Fibroblast of gingiva (primary cell): ENCODE results near the gene ZNF280D.

Source experiments
- DNase-seq: peaks from one replicate; pipeline ENCODE4 v3.0.0-alpha.2; 2011; ENCODE audit warnings: low read depth

The ZNF280D gene

DNA sequence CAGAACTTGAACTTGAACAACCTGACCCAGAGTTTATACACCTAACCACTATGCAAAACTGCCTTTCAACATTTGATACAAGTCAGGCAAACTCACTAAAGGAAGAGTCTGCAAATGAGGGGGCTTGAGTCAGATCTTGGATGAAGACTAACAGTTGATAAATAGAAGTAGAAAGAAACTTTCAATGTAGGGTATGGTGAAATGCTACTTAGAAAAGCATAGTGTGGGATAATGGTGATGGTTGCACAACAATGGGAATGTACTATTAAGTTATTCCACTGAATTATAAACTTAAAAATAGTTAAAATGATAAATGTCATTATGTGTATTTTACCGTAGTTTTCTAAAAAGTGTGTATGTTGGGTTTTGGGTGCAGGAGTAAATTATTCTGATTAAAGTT is 19.7 kb upstream of the ZNF280D start:
- DNase-seq = peak; percentile 21

DNA sequence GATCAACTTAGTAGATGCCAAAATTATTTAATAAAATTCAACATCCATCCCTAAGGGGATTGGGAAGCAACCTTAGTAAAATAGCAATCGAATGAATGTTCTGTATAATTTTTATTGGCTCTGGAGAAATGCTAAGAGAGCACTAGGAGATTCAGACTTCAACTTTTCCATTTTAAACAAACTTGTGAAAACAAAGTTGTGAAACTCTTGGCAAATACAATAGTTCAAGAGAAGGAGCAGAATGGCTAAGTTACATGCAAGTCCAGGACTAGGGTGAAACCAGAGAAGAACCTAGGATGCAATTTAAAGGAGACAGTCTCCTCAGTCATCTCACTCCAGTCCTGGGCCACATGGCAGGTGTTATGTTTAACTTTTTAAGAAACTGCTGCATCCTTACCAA is 16.7 kb upstream of the ZNF280D start:
- DNase-seq = peak; percentile 92

DNA sequence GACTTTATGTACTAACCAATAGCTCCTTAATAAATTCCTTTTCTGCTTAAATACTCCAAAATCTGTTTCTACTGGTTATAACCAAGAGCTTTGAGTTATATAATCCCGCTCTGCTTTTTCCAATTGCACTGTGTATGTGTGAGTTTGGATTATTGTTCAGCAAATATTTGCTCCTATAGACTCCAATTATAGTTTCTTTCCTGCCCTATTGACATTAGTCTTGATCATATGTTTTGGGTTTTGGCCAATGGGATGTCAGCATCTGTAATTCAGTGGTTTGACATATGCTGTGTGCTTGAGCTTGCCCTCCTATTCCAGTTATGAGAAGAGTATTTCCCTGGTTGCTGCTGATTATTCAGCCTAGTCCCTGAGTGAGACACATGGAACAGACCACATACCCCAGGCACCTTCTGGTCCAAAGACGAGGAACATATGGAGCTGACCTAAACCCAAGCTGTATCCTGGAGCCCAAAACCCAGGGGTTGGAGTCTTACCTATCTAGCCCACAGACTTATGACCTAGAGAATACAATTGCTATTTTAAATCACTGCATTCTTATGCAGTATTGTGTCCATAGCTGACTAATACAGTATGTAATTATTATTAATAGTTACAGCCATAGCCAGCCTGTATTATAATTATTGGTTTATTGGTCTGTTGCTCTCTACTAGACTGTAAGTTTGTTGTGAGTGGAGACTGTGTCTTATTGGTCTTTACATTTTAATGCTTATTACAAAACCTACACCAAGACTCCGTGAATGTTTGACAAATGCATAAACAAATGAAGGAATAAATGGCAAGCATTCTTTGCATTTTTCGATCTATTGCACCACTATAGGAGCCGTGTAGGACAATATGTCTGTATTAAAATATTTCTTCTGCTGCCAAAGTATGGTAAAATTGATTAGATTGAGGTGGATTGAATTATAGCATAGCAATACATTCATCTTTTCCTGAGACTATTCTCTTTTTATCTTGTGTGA is 11.7 kb upstream of the ZNF280D start:
- no peak for DNase-seq

DNA sequence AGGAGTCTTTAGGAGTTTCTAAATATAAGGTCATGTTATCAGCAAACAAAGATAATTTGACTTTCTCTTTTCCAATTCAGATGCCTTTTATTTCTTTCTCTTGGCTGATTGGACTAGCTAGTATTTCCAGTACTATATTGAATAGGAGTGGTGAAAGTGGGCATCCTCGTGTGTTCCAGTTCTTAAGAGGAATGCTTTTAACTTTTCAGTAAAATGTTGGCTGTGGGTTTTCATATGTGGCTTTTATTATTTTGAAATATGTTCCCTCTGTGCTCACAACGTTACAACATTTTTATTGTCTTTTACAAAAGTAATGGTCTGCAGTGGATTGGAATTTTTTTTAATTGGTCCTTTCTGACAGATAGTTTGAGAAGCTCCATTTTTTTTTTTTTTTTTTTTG is 8.2 kb upstream of the ZNF280D start:
- peak; percentile 45 for DNase-seq

DNA sequence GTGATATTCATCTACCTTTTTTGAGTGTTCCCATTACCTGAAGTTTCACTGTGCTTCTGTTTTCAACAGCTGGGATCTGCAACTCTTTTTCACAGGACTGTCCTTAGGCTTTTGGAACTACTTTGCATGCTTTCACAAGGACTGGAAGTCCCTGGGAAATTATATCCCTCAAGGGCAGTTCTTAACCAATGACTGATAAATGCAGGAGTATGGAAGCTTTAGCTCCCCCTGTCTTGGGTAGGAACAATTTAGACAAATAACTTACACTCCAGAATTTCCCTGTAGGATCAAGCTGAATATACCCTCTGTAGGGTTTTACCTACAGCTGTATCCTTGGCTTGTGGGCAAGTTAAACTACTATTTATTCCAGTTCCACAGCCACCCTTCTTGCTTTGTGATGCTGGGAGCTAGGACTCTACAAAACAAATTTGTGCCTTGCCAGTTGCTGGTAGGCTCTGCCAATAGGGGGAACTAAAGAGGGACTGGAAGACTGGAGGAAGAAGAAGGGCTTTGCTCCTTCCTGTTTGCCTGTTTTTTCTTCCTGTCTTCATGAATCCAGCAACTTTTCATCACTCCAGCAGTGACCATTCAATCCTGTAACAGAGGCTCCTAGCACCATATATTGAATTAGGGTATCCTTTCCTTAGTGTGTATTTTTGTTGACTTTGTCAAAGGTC is 6.8 kb upstream of the ZNF280D start:
- no peak for DNase-seq

DNA sequence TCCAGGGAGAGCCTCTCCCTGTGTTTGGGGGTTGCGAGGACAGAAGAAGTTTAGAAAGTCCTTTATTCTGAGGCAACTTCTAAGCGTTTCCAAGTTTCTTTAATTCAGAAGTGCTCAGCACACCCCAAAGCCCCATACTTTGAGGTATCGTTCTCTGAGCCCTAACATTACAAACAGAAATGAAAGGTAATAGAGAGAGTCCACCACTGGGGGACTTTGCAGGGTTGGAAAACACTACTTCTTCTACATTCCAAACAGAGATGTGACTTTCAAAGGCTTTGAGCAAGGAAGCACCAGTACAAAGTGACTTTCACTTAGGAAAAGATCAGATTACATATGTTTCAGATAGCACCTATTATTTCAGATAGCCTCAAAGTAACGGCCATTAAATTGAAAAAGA is 6.2 kb upstream of the ZNF280D start:
- no peak for DNase-seq

DNA sequence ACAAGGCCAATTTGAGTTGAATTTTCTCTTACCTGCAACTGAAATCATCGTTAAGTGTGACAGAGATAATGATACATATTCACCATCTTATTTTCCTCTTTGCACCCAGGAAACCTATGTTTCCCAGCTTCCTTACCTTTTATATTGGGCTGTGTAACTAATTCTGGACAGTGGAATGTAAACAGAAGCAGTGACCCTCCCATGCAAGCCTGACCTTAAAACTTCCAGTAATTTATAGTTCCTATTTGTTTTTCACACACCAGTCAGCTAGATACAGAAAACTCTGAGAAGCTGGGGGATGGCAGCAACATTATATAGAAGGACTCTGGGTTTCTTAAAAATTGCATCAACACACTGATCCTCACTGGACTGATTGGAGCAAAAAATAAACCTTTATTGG is 4.5 kb upstream of the ZNF280D start:
- DNase-seq = no peak

DNA sequence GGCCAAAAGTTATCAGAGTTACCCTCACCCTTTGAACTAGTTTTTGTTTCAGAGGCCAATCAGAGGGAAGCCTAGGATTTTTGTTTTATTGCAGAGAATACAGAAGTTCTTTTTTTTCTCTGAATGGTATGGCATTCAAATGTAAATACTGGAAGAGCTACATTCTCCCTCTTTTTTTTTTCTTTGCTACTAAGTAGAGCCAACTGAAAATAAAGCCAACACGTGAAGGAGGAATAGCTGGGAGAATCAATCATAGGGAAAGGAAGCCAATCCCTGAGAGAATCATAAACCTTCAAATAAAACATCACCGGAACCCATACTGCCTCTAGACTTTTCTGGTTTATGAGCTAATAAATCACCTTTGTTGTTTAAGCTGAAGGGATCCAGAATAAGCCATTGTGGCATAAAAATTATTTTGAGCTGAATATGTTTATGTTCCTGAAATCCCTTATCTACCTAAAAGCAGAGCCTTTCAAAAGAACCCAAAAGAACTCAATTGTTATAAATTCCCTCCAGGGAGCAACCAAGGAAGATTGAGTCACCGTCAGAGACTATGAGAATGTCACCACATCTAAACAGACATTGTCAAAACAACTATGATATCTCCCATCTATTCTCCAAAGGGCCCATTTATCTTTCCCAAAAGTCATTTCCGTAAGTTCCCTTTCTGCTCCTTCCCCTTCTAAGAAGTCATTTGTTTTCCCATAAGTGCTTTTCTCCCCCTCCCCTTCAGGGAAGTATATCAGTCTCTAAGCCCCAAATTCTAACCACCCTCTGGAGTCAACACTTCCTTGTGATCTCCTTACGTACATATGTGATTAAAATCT is 3.8 kb upstream of the ZNF280D start:
- no peak for DNase-seq

DNA sequence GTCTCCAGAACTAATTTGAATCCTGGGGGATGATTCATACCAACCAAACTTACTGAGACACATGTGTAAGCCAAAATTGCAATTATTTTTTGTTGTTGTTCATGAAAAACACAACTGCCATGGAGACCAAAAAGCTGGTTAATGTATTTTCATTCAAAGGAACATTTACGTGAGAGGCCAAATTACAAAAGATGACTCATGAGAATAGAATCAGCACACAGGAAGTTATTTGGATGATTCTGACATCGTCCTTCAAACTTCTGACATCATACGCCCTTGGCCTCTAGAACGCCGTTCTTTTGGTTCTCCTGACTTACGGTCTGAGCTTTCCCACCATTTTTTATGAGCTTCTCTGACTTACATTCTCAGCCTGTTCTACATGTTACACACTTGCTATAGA is 3.0 kb upstream of the ZNF280D start:
- DNase-seq = peak; percentile 30

DNA sequence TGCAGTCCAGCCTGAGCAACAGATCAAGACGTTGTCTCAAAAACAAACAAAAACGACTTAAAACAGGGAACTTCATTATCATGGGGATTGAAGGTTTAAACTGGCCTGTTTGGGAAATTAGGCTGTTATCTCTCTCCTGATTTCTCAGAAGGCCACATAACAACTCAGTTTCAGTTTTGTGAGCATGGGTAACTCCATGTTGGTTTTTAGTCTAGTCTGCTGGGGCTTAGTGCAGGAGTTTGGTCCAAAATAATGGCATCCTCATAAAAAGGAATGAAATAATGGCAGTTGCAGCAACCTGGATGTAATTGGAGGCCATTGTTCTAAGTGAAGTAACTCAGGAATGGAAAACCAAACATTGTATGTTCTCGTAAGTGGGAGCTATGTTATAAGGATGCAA is 2.3 kb upstream of the ZNF280D start:
- no peak for DNase-seq

DNA sequence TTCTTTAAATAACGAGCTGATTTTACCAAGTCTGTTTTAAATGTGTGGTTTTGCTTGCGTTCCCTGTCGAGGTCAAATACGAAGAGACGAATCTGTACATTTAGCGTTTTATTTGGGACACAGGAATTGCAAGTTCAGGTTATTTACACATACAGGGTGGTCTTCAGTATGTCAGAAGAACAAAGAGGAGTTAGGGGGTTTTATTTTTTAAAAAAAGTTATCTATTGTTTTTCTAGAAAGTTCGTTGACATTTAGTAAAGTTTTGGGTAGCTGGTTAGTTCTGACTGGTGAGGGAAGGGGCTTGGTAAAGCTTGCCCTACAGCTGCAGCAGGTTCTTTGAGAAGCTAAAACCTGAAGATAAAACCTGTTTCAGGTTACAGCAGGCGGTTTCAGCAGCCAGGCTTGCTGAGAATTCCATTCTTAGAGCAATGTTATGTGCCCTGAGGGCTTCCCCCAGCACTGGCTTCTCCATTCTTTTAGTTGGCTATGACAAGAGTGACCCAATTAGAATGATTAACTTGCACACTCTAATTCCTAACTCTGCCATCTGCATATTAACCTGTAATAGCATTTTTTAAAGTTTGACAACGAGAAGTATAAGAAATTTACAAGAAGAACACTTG is 815 bp upstream of the ZNF280D start:
- DNase-seq = no peak

DNA sequence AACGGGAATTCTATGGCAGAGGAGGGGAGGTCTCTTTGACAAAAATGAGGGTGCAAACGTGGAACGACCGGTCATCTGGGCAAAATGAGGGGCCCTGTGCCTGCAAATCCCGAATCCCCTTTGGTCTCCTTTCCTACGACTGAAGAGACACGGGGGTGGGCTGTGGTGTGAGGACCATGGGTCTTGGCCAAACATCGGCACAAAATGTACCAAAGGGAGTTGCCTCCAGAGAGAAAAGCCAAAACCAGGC is 498 bp downstream of the ZNF280D start:
- DNase-seq = no peak

DNA sequence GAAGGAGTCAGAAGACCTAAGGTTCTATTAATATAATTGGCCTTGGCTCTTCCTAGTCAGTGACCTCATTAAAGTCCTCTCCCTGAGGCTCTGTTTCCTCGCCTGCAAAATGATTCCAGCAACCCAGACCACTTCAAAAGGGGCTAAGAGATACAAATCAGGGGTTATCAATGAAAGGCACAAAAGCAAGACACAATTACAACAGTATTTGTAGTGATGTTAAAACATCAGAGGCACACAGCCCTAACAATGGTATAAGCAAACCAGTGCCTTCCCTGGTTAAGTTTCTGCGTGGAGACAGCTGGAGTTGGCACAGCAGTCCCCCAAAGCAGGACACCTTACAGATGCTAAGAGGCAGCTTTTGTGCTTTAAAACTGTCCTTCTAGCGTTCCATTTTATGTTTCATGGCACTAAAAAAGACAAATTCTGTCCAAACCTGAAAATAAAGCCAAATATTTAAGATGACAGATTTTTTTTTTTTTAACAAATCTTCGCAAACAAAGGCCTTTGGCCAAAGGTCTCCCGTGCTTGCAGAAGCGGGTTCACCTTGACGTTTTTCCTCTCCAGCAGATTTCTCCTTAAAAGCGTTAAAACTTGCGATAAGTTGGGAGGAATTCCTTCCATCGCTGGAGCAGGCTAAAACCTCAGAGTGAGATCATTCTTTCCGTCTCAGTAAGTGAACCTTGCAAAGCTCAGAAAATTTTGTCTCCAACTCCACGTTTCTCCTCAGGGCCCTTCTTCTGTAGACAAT is 999 bp downstream of the ZNF280D start:
- DNase-seq = peak; percentile 39

DNA sequence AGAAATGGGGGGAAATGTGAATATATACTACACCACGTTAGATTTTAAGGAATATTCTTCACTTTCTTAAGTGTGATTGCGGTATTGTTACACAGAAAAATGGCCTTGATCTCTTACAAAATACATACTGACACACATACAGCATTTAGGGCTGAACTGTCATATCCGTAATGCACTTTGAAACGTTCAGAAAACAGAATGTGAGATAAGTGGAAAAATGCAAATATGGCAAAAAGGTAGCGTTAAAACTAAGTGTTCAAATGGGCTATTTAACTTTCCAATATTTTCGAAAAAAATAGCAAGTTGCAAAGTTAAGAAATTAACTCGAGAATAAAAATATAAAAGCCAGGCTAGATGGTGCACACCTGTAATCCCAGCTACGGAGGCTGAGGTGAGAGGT is 1.8 kb downstream of the ZNF280D start:
- no peak for DNase-seq

DNA sequence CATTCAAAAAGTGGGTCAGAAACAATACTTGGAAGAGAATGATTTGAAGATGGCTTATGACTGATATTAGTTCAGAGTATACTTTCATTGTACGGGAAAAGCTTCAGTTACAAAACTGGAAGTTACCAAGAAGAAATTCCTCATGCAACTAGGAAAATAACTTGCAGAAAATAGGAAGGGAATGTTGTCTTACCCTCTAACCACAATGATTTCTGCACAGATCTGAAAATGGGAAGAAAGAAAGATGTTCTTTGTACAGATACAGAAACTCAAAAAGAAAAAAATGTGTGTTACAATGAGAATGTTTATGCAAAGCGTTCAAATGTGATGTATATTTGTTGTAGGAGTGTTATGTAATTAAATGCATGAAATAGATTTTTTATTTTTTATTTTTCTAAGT is 3.7 kb downstream of the ZNF280D start:
- DNase-seq = no peak

DNA sequence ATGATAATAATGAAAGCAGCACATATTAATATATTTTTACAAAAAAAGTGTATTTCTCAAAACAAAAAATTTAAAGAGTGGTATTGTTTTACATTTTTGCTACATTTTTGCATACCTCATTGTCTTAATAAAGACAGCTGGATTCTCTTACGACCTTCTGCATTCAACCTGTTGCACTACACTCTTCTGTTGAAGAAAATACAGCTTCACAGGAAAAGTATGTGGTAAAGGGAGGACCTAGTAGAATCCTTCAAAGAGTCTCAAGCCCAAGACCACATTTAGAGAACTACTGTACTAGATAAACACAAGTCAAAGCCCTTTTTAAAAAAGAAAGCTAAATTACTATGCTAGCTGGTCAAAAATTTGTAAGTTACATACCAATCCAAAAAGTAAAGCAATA is 7.9 kb downstream of the ZNF280D start:
- no peak for DNase-seq

DNA sequence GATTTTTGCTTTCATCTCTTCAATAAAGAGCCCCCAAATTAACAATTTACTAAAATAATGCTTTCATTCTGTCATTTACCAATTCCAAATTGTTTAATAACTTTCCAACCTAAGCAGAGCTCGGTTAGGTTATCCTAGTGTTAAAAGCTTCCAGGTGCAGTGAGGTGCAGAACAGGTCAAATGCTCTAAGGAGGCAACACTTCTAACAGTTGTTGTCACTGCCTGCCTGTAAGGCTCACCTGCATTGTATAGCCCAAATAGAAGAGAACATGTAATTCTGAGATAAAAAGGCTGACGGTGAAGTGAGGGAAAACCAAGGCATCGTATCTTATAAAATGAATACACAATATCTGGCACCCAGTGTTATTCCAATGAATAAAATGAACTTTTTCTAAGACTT is 9.1 kb downstream of the ZNF280D start:
- DNase-seq = no peak

DNA sequence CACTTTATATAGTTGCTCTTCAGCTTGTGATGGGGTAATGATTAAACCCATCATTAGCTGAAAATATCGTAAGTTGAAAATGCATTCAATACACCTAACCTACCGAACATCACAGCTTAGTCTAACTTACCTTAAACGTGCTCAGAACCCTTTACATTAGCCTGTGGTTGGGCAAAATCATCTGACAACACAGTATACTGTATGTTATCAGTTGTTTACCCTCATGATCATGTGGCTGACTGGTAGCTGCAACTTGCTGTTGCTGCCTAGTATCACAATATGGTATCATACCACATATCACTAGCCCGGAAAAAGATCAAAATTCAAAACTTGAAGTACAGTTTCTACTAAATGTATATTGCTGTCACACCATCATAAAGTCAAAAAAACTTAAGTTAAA is 9.5 kb downstream of the ZNF280D start:
- DNase-seq = no peak

DNA sequence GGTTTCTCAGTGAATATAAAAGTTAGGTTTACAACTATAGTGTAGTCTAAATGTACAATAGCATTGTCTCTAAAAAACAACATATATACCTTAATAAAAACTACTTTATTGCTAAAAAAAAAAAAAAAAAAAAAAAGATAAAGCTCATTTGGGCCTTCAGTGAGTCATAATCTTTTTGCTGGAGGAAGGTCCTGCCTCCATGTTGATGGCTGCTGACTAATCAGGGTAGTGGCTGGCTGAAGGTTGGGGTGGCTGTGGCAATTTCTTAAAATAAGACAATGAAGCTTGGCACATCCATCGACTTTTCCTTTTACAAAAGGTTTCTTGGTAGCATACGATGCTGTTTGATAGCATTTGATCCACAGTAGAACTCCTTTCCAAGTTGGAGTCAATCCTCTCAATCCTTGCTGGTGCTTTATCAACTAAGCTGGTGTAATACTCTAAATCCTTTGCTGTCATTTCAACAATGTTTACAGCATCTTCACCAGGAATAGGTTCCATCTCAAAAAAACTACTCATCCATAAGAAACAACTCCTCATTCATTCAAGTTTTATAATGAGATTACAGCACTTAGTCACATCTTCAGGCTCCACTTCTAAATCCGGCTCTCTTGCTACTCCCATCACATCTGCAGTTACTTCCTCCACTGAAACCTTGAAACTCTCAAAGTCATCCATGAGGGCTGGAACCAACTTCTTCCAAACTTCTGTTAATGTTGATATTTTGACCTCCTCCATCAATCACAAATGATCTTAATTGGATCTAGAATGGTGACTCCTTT is 13.3 kb downstream of the ZNF280D start:
- DNase-seq = no peak

DNA sequence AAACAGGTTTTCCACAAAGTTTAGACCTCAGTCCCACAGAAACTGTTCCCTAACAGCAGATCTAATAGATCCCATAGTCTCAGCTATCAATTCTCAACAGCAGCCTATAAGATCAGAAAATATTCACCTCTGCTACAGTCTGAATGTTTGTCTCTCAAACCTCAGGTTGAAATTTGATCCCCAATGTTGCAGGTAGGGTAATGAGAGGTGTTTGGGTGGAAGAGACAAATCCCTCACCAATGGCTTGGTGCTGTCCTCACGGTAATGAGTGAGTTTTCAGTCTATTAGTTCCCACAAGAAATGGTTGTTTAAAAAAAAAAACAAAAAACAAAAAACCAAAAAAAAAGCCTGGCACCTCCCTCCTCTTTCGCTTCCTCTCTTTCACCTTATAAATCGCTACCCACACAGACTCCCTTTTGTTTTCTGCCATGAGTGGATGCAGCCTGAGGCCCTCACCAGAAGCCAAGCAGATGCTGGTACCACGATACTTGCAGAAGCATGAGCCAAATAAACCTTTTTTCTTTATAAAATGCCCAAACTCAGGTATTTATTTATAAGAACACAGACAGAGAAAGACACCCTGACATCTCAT is 14.2 kb downstream of the ZNF280D start:
- no peak for DNase-seq

DNA sequence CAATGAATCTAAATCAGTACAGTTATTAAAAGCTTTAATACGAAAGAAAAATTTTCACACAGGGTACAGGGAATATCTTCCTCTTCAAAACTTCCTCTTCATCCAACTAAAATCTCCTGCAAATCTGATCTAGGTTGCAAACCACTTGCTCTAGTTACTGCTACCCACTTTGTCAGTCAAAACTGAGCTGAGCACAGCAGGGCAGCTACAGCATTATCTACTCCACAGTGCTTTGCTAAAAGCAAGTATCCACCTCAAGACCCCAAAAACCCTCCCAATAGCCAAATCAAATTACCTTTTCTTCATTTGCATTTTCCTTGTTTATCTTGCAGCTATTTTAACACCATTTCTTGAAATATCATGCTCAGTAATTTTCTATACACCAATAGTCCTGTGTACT is 14.7 kb downstream of the ZNF280D start:
- no peak for DNase-seq
